Keratinocyte (primary cell): ENCODE data around the gene ABHD5. TPM values are rescaled to one million over a fixed set of nuclear protein-coding genes. Genes with fewer than 3 reads are reported as not detected.
"Not testable (repeated sequence)": the region's sequence is repeated elsewhere in the genome, so short reads cannot be mapped to it uniquely, and the experiment has no call there.

ENCODE experiments used
- DNase-seq: peaks from one replicate; pipeline ENCODE4 v3.0.0-alpha.2; 2011; ENCODE audit warnings: low read depth, missing footprints, low spot score
- FAIRE-seq: peaks from 2 replicates; lab custom pipeline; 2011; peaks lifted over from hg19 to GRCh38; lab: Jason Lieb, UNC
- H2AFZ ChIP-seq: 2 replicates; pipeline ENCODE4 v1.6.0; 2012; ENCODE audit warnings: low read length, control low read depth, inconsistent platforms; ENCODE audit not compliant: control insufficient read depth
- H3K27ac ChIP-seq: 2 replicates; pipeline ENCODE4 v1.5.1; 2011; ENCODE audit warnings: low read length; ENCODE audit not compliant: control insufficient read depth, insufficient read depth
- H3K27me3 ChIP-seq: 3 replicates; pipeline ENCODE4 v1.6.0; 2011; ENCODE audit warnings: low read length; ENCODE audit not compliant: control insufficient read depth, insufficient read depth; ENCODE audit errors: extremely low read depth
- H3K36me3 ChIP-seq, 2 experiments: 2 replicates in 1 of 2; 3 replicates in 1 of 2; pipeline ENCODE4 v1.5.1; 2011; ENCODE audit warnings: low read length in 2 of 2, mild to moderate bottlenecking in 1 of 2; ENCODE audit not compliant: control insufficient read depth in 2 of 2, insufficient read depth in 2 of 2; ENCODE audit errors: extremely low read depth in 1 of 2
- H3K4me1 ChIP-seq: 3 replicates; pipeline ENCODE4 v1.5.1; 2011; ENCODE audit warnings: low read length; ENCODE audit not compliant: control insufficient read depth, insufficient read depth; ENCODE audit errors: extremely low read depth
- H3K4me2 ChIP-seq: 3 replicates; pipeline ENCODE4 v1.6.0; 2011; ENCODE audit warnings: low read depth, low read length; ENCODE audit not compliant: control insufficient read depth, insufficient read depth; ENCODE audit errors: extremely low read depth
- H3K4me3 ChIP-seq, 3 experiments: fragments of 200-600 bp in 1 of 3; sonication (generic) in 1 of 3; 2 replicates in 2 of 3; 3 replicates in 1 of 3; pipeline ENCODE4 v1.5.1; 2011 to 2016; ENCODE audit warnings: low read length in 3 of 3, mild to moderate bottlenecking in 3 of 3, control low read depth in 2 of 3, inconsistent platforms in 1 of 3, low read depth in 1 of 3, mixed read lengths in 1 of 3, mixed run types in 1 of 3, moderate library complexity in 1 of 3; ENCODE audit not compliant: control insufficient read depth in 2 of 3, insufficient read depth in 2 of 3; ENCODE audit errors: extremely low read depth in 1 of 3
- H3K79me2 ChIP-seq: 2 replicates; pipeline ENCODE4 v1.6.0; 2012; ENCODE audit warnings: low read length; ENCODE audit not compliant: control insufficient read depth, insufficient read depth
- H3K9ac ChIP-seq: 3 replicates; pipeline ENCODE4 v1.6.0; 2011; ENCODE audit warnings: low read length; ENCODE audit not compliant: control insufficient read depth, insufficient read depth; ENCODE audit errors: extremely low read depth
- H3K9me1 ChIP-seq: 3 replicates; pipeline ENCODE4 v1.6.0; 2011; ENCODE audit warnings: low read length; ENCODE audit not compliant: control insufficient read depth, insufficient read depth; ENCODE audit errors: extremely low read depth
- H3K9me3 ChIP-seq: 2 replicates; pipeline ENCODE4 v1.5.1; 2012; ENCODE audit warnings: low read depth, low read length; ENCODE audit not compliant: control insufficient read depth
- H4K20me1 ChIP-seq: 3 replicates; pipeline ENCODE4 v1.6.0; 2011; ENCODE audit warnings: low read length; ENCODE audit not compliant: control insufficient read depth, insufficient read depth; ENCODE audit errors: extremely low read depth
- CTCF ChIP-seq, 3 experiments: IDR thresholded peaks in 1 of 3; conservative IDR thresholded peaks in 1 of 3; optimal IDR thresholded peaks in 1 of 3; 2 replicates in 2 of 3; 3 replicates in 1 of 3; pipeline versions ENCODE3 to v1.5.1; 2011; ENCODE audit warnings: low read length in 3 of 3, mild to moderate bottlenecking in 3 of 3, moderate library complexity in 2 of 3, control low read depth in 1 of 3, inconsistent platforms in 1 of 3; ENCODE audit not compliant: insufficient read depth in 2 of 3; ENCODE audit errors: extremely low read depth in 1 of 3
- EZH2 ChIP-seq: IDR thresholded peaks from one replicate; pipeline ENCODE4 v1.6.1; 2012; ENCODE audit warnings: inconsistent platforms, mild to moderate bottlenecking, low read length, moderate library complexity
- dilution Hi-C: fragments of 300-500 bp; cut with MboI; formaldehyde crosslinking; loops from one replicate; pipeline ENCODE4 v1.7.0; 2020; ENCODE audit warnings: low sequenced_read_pairs; ENCODE audit not compliant: extremely low pct_ligation_motif_present
- polyA plus RNA-seq, 5 experiments: library from polyadenylated mRNA; depleted of rRNA in 3 of 5; stranded (reverse) in 3 of 5; stranded (forward) in 1 of 5; unstranded in 1 of 5; fragments of >200 nt; gene quantifications; 1 replicate in 1 of 5; 2 replicates in 3 of 5; 3 replicates in 1 of 5; pipeline versions ENCODE4 v1.2.1 to v1.2.3, GENCODE V29; 2011 to 2012; ENCODE audit warnings: missing spikeins in 2 of 5, low read depth in 1 of 5, low replicate concordance in 1 of 5

ABHD5 gene
- polyA plus RNA-seq, 1 donor (not counting 4 experiments of a cell fraction or from before 2014, with no cell fraction given): 26.8 TPM

GRCh38 chr3:43650345-43650744 is 40.4 kb upstream of the ABHD5 start:
- H3K4me2 ChIP-seq: no peak overlapping the region
- H3K79me2 ChIP-seq: no peaks in the 10 kb centered on the region
- H3K4me3 ChIP-seq: no peak overlapping the region
- no peaks in the 10 kb centered on the region for H3K36me3 ChIP-seq
- H3K27me3 ChIP-seq: no peaks in the 10 kb centered on the region
- no peak overlapping the region for H2AFZ ChIP-seq
- H3K9me1 ChIP-seq: no peaks in the 10 kb centered on the region
- TF ChIP-seq EZH2 (no peak), CTCF (optimal IDR thresholded peaks at IDR 0.05 in 1 of 3, IDR thresholded peaks at IDR 0.05 in 1 of 3, conservative IDR thresholded peaks at IDR 0.05 in 1 of 3; ENCODE audit: extremely low read depth in 1 of 3, insufficient read depth in 2 of 3, low read length in 3 of 3) (no peak)
- no peaks in the 10 kb centered on the region for H4K20me1 ChIP-seq
- no peaks in the 10 kb centered on the region for H3K9me3 ChIP-seq
- FAIRE-seq (no peak), DNase-seq (no peak)
- H3K4me1 ChIP-seq: no peaks in the 10 kb centered on the region
- dilution Hi-C loops: no loop called here
- no peak overlapping the region for H3K9ac ChIP-seq
- H3K27ac ChIP-seq: no peak overlapping the region

- FAIRE-seq, H3K27ac ChIP-seq, H2AFZ ChIP-seq, H3K4me2 ChIP-seq, dilution Hi-C loops, H3K9me3 ChIP-seq, H3K36me3 ChIP-seq, H3K9ac ChIP-seq, H3K9me1 ChIP-seq, H4K20me1 ChIP-seq, H3K27me3 ChIP-seq, H3K4me3 ChIP-seq, DNase-seq, H3K4me1 ChIP-seq, H3K79me2 ChIP-seq: not testable (repeated sequence)
Measured at GRCh38 chr3:43656390-43656789, 34.3 kb upstream of the ABHD5 start.

GRCh38 chr3:43659250-43659880 is 31.4 kb upstream of the ABHD5 start:
- H3K9me3 ChIP-seq: no peaks in the 10 kb centered on the region
- H3K9ac ChIP-seq: no peak overlapping the region
- no peaks in the 10 kb centered on the region for H3K4me1 ChIP-seq
- dilution Hi-C loops: no loop called here
- H4K20me1 ChIP-seq: no peaks in the 10 kb centered on the region
- no peaks in the 10 kb centered on the region for H3K79me2 ChIP-seq
- H3K9me1 ChIP-seq: no peaks in the 10 kb centered on the region
- no peak overlapping the region for H3K27ac ChIP-seq
- no peak overlapping the region for H3K4me2 ChIP-seq
- H2AFZ ChIP-seq: no peak overlapping the region
- no peaks in the 10 kb centered on the region for H3K27me3 ChIP-seq
- FAIRE-seq (no peak), DNase-seq (no peak)
- no peaks in the 10 kb centered on the region for H3K36me3 ChIP-seq
- no peak overlapping the region for H3K4me3 ChIP-seq
- TF ChIP-seq CTCF (optimal IDR thresholded peaks at IDR 0.05 in 1 of 3, IDR thresholded peaks at IDR 0.05 in 1 of 3, conservative IDR thresholded peaks at IDR 0.05 in 1 of 3; ENCODE audit: extremely low read depth in 1 of 3, insufficient read depth in 2 of 3, low read length in 3 of 3): no peak
- no peak for TF ChIP-seq EZH2

- H3K4me2 ChIP-seq, H3K36me3 ChIP-seq, H3K9me3 ChIP-seq, H3K79me2 ChIP-seq, H3K4me3 ChIP-seq, H3K27ac ChIP-seq, FAIRE-seq, DNase-seq, H3K9me1 ChIP-seq, dilution Hi-C loops, H2AFZ ChIP-seq, H3K4me1 ChIP-seq, H3K9ac ChIP-seq, H4K20me1 ChIP-seq, H3K27me3 ChIP-seq: not testable (repeated sequence)
Measured at GRCh38 chr3:43661376-43661775, 29.4 kb upstream of the ABHD5 start.
